A549 (cell line): ENCODE measurements around the gene GRK4.

Experiments
- CTCF ChIP-seq: fragments of >200 bp; sonication (Bioruptor Twin); formaldehyde crosslinking; IDR thresholded peaks from 3 replicates; pipeline ENCODE4 v1.5.1; 2016
- EP300 ChIP-seq, 2 experiments: fragments of >200 bp; sonication (Bioruptor Twin); formaldehyde crosslinking; IDR thresholded peaks; 2 replicates in 1 of 2; 3 replicates in 1 of 2; pipeline ENCODE4 v1.6.1; 2016 to 2017
- MAX ChIP-seq: IDR thresholded peaks from 2 replicates; pipeline ENCODE4 v1.6.1; 2012
- POLR2A ChIP-seq: IDR thresholded peaks from 2 replicates; pipeline ENCODE4 v1.6.1; 2012; ENCODE audit warnings: mild to moderate bottlenecking, low read length
- RFX5 ChIP-seq: fragments of 450-650 bp; IDR thresholded peaks from 2 replicates; pipeline ENCODE4 v1.7.1; 2014; ENCODE audit warnings: antibody characterized with exemption, mild to moderate bottlenecking, moderate library complexity
- TP53 ChIP-seq: fragments of 250-450 bp; sonication (Bioruptor Pico); IDR thresholded peaks from 2 replicates; pipeline ENCODE4 v1.5.0; 2021; ENCODE audit warnings: mild to moderate bottlenecking, moderate library complexity

- TF ChIP-seq CTCF, result no peak
- no peak for TF ChIP-seq TP53 (CRISPR knock-in tag)
- no peak for TF ChIP-seq RFX5
- no peak for TF ChIP-seq POLR2A
- TF ChIP-seq MAX, result no peak
- no peak for TF ChIP-seq EP300 (IDR thresholded peaks at IDR 0.05)
Measured at GRCh38 chr4:2995546-2996265, 32.3 kb downstream of the GRK4 start.
